SK-N-SH (cell line): Measurements from ENCODE around the gene PLCB1.

Experiments used
- CTCF ChIP-seq: fragments of 200-600 bp; sonication (generic); IDR thresholded peaks from 2 replicates; pipeline ENCODE4 v1.6.1; 2017; ENCODE audit warnings: antibody characterized with exemption, mild to moderate bottlenecking, moderate library complexity
- EZH2phosphoT487 ChIP-seq: fragments of 200-600 bp; sonication (generic); IDR thresholded peaks from 2 replicates; pipeline ENCODE4 v1.6.1; 2017; ENCODE audit warnings: low read depth, mixed run types, mild to moderate bottlenecking, antibody characterized with exemption, moderate library complexity, borderline replicate concordance
- MAX ChIP-seq: IDR thresholded peaks from 2 replicates; pipeline ENCODE4 v1.4.0; 2012; ENCODE audit warnings: low read depth
- RAD21 ChIP-seq: IDR thresholded peaks from 2 replicates; pipeline ENCODE4 v1.6.1; 2012; ENCODE audit warnings: mild to moderate bottlenecking, low read length
- RFX5 ChIP-seq: IDR thresholded peaks from 2 replicates; pipeline ENCODE4 v1.6.1; 2012; ENCODE audit warnings: mild to moderate bottlenecking, improper control_type of control experiment, low read length
- SIN3A ChIP-seq: IDR thresholded peaks from 2 replicates; pipeline ENCODE4 v1.6.1; 2012; ENCODE audit warnings: low read depth, mild to moderate bottlenecking, low read length, moderate library complexity, borderline replicate concordance
- YY1 ChIP-seq: IDR thresholded peaks from 2 replicates; pipeline ENCODE4 v1.4.0; 2012; ENCODE audit warnings: low read depth, mild to moderate bottlenecking

DNA sequence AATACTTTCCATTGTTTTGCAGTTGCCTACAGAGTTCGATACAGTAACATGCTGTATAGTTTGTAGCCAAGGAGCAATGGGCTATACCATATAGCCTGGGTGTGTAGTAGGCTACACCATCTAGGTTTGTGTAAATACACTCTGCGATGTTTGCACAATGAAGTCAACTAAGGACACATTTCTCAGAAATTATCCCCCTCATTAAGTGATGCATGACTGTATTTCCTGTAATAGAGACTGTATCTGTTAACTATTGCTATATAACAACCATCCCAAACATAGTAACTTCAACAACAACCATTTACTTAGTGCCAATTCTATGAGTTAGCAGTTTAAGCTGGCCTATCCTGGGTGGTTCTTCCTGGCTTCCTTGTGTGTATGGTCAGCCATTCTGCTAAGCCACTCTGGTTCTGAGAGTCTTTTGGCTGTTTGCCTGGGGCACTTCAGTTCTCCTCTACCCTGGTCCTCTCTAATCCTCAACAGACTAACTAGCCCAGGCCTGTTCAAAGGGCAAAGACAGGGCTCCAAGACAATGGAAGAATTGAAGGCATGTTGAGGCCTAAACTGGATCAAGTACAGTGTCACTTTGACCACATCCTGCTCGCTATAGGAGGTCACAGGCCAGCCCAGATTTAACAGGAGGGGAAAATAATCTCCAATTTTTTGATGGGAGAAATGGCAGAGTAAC is 124.0 kb downstream of the PLCB1 start:
- TF ChIP-seq EZH2phosphoT487 (no peak), RFX5 (no peak), CTCF (no peak), RAD21 (no peak), MAX (no peak), YY1 (no peak), SIN3A (no peak)
